Endothelial cell of umbilical vein (primary cell): ENCODE data around the gene ULK2.
"Not testable (repeated sequence)": the region's sequence is repeated elsewhere in the genome, so short reads cannot be mapped to it uniquely, and the experiment has no call there.

Source experiments
- EZH2 ChIP-seq: IDR thresholded peaks from 2 replicates; pipeline ENCODE4 v1.6.1; 2012; ENCODE audit warnings: borderline replicate concordance, low read depth, mild to moderate bottlenecking, moderate library complexity, low read length, inconsistent platforms; ENCODE audit not compliant: severe bottlenecking
- JUN ChIP-seq: IDR thresholded peaks from 2 replicates; pipeline ENCODE4 v1.6.1; 2011; ENCODE audit warnings: borderline replicate concordance, low read depth; ENCODE audit not compliant: insufficient read length, insufficient read depth
- POLR2A ChIP-seq: IDR thresholded peaks from 2 replicates; pipeline ENCODE4 v1.6.1; 2012; ENCODE audit warnings: low read depth, mild to moderate bottlenecking, control low read depth, low read length
- POLR2AphosphoS5 ChIP-seq: IDR thresholded peaks from 2 replicates; pipeline ENCODE4 v1.6.1; 2012; ENCODE audit warnings: low read depth, mild to moderate bottlenecking, control low read depth, low read length, moderate library complexity; ENCODE audit not compliant: insufficient read depth
- TF ChIP-seq, protein P1 (sequence below), 2 donors: IDR thresholded peaks; 1 replicate in 1 of 2; 2 replicates in 1 of 2; pipeline ENCODE4 v1.5.1; 2011; ENCODE audit warnings: low read length in 2 of 2, mild to moderate bottlenecking in 2 of 2, moderate library complexity in 2 of 2, control low read depth in 1 of 2, inconsistent platforms in 1 of 2, low read depth in 1 of 2; ENCODE audit not compliant: insufficient read depth in 1 of 2; ENCODE audit errors: extremely low read depth in 1 of 2

DNA sequence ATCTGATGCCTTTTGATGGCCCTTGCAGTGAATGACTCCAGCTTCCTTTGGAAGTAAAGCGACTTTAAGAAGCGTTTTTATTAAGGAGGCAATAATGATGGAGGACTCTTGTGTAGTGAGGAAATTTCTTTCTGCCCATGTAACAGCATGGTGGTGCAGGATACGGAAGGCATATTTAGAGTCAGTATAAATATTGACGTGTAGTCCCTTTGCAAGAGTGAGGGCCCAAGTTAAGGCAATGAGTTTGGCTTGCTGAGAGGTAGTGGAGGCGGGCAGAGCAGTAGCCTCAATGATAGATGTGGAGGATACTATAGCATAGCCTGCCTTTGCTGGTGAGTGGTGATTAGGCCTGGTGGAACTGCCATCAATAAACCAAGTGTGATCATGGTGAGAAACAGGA, 22.3 kb upstream of the ULK2 start:
- TF ChIP-seq POLR2AphosphoS5, EZH2, POLR2A, JUN: not testable (repeated sequence)
- TF ChIP-seq, protein P1, sequence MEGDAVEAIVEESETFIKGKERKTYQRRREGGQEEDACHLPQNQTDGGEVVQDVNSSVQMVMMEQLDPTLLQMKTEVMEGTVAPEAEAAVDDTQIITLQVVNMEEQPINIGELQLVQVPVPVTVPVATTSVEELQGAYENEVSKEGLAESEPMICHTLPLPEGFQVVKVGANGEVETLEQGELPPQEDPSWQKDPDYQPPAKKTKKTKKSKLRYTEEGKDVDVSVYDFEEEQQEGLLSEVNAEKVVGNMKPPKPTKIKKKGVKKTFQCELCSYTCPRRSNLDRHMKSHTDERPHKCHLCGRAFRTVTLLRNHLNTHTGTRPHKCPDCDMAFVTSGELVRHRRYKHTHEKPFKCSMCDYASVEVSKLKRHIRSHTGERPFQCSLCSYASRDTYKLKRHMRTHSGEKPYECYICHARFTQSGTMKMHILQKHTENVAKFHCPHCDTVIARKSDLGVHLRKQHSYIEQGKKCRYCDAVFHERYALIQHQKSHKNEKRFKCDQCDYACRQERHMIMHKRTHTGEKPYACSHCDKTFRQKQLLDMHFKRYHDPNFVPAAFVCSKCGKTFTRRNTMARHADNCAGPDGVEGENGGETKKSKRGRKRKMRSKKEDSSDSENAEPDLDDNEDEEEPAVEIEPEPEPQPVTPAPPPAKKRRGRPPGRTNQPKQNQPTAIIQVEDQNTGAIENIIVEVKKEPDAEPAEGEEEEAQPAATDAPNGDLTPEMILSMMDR (IDR thresholded peaks at IDR 0.05; ENCODE audit: extremely low read depth in 1 of 2, insufficient read depth in 1 of 2, low read depth in 1 of 2, low read length in 2 of 2) = not testable (repeated sequence)
